Measurements from ENCODE around the gene FOXF1.

Gene FOXF1

GRCh38 chr16:86492961-86493629 is 17.2 kb upstream of the FOXF1 start:
- no peak for DNase-seq (ENCODE audit: low spot score)
- FAIRE-seq, result no peak

DNA sequence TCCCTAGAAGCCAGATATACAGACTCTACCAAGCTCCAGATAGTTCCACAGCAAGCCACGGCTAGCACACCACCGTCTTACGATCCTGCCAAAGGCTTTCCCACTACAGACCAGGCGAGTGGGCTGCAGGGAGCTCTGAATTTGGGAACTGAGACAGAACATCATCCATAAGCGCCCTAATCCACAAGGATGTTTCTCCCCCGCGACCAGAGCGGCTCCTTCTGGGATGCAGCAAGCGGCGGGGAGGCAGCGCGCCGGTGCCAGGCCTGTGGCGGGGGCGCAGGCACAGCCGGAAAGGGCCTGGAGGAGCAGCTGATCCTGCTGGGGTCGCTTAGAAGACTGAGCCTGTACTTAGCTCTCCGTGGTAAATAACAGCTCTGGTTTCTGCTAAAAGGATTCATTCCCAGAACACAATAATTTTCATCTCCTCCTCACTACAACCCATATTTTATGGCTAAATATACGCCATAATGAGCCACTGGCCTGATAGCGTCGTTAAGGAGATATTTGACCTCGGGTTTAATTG is 16.2 kb upstream of the FOXF1 start:
- DNase-seq (ENCODE audit: low spot score), result no peak
- no peak for FAIRE-seq

DNA sequence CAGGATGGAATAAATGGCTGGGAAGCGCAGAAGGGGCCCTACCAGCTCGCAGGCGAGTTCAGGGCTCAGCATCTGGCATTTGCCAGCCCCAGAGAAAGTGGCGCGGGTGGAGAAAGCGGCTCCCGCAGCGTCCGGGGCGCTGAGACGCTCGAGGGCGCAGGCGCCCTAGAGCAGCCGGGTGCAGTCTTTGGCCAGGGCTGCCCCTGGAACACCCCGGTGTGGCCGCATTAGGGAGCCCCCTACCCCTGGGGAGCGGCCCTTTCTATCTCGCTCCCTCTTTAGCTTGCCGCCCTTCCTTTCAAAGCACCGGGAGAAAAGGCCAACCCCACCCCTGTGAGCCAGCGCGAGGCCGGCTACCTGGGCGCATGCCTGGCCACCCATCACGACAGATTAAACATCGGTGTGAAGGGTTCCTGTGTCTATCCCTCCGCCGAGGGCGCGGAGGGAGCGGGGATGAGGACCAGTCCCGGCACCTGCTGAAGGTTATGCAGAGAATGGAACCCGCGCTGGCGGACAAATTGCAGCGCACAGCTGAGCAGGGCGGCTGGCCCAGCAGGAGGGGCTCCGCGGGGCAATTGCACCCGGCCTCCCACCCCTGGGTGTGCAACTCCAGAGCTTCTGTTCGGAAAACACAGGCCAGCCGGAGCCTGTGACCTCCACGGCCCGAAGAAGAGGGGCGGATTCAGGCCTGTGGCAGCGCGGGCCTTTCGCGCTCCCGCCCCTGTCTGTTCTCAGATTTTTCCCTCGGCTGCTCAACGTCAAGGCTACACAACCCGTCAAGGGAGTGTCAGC is 15.6 kb upstream of the FOXF1 start:
- no peak for FAIRE-seq
- no peak for DNase-seq (ENCODE audit: low spot score)

DNA sequence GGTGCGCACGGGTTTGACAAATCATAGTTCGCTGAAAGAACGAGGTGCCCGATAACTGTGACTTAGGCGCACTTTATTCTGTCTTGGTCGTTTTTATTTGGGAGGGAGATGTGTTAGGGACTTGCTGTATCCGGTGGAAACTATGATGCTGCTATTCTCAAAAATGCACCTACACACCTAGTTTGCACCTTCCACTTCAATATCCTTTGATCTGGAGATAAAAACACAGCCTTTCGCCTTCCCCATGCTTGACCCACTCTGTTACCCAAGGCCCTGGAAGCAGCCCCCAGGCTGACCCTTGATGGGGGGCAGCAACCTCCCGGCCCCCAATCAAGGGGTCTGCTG is 15.0 kb upstream of the FOXF1 start:
- DNase-seq (ENCODE audit: low spot score), result no peak
- FAIRE-seq, result no peak

DNA sequence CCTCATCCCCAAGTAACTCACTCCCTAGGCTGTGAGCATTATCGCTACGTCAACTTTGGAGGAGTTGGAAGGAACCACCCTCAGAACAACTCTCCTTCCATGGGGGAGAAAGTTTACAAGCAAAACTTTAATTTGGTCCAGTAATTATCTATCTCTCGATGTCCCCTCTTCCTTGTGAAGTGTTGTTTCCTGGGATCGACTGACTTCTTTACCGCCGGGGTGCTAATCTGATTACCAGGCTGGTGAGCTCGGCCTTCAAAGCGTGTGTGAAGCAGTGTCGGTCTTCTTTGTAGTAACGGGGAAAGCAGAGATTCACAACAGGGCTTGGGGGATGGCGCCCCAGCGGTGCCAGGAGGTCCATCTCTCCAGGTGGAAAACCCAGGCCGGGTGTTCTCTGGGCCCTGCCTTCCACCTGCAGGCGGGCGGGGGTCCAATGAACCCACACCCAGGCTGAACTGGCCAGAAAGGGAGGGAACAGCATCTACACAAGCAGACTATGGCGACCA is 14.5 kb upstream of the FOXF1 start:
- FAIRE-seq, result no peak
- no peak for DNase-seq (ENCODE audit: low spot score)

- DNase-seq (ENCODE audit: low spot score) (no peak), FAIRE-seq (no peak)
These were observed 13.9 kb upstream of the FOXF1 start for GRCh38 chr16:86496262-86496928.

DNA sequence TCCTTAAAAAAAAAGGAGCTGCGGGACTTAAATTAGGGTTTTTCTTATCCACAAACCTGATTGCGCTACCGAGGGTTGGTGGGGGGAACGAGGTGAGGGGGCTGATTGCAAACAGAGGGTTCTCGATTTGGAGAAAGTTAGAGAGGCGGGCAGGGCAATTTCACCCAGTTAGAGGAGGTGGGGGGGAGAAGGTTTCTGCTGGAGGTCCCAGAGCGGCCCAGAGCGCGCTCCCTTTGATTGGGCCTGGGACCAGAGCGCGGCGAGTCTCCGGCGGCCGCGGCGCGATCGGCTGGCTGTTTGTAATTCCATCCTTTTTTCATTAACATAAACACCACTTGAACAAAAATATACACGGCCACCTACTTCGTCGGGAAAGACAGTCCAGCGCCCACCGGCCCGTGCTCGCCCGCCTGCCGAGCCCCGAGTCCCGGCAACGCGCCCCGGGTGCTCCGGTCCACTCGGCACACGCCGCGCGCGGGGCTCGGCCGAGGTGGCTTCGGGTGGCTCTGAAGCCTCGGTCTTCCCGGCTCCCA is 13.3 kb upstream of the FOXF1 start:
- DNase-seq (ENCODE audit: low spot score), result no peak
- FAIRE-seq, result no peak

- DNase-seq (ENCODE audit: low spot score) (no peak), FAIRE-seq (no peak)
These were observed 12.7 kb upstream of the FOXF1 start for GRCh38 chr16:86497551-86498021.

- no peak for FAIRE-seq
- no peak for DNase-seq (ENCODE audit: low spot score)
These were observed 12.1 kb upstream of the FOXF1 start for GRCh38 chr16:86498155-86498670.

DNA sequence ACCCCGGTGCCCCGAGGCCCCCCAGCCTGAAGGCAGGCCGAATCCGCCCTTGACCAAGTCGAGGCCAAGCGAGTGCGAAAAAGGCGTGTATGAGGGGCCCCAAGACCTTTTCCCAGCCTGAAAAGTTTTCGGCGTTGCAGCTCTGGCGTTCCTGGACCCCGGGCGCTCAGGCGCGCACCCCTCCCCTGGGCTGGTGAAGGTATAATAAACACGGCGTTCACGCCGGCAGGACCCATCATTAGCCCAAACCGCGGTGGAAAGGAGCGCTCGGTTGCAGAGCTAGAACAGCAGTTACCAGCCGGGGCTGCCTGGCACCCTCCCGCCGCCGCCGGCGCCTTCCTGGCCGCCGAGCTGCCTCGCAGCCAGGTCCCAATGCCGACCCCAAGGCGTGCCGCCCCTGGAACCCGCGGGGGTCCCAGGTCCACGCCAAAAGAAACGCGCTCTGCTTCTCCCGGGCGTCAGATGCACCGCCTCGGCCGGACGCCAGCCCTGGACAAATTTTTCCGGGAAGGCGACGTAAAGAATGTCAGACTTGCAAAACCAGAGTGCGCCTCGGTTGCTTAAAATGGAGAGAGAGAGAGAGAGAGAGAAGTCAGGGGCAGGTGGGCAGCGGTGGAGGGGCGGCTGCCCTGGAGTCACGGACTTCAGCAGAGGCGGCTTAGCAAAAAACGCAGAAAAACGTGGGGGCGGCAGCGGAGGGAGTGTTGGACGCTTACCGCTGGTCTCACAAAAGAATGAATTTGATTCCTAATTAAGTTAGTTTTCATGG is 11.5 kb upstream of the FOXF1 start:
- DNase-seq (ENCODE audit: low spot score), result no peak
- no peak for FAIRE-seq

GRCh38 chr16:86499440-86499786 is 10.9 kb upstream of the FOXF1 start:
- no peak for DNase-seq (ENCODE audit: low spot score)
- FAIRE-seq, result no peak

DNA sequence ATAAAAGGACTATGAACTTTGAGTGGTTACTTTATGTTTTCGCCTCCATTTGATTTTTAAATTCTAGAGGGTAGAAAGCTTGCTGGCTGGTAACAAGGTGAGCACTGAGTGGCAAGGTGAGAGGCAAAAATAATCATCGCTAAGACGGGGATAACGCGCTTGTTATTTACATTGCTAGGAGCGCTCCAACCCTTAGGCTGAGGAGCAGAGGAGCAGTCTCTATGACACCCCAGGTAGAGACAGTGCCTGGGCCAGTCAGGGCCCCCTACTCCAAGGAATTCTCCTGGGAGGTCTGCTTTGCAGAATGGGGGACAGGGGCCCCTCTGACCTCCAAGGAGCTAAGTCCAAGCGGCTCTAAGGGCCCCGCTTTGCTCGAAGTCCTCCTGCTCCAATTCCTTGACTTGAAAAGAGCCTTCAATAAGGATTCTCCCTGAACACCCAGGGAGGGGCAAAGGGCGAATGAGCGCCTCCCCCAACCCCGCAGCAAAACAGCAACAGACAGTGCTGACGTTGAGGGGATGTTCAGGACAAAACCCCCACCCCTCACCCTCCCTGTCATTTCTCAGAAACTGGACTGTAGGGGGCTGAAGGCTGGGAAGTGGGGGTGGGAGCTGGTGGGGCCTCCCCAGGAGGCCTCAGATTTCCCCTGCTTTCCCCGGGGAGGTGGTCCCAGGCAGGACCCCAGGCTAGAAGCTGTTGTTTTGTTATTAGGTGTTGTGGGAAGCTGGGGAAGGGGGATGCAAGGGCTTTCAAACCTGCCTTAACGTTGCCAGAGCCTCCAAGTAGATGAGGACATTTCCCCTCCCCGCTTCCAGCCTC is 10.2 kb upstream of the FOXF1 start:
- DNase-seq (ENCODE audit: low spot score), result no peak
- FAIRE-seq, result no peak

DNA sequence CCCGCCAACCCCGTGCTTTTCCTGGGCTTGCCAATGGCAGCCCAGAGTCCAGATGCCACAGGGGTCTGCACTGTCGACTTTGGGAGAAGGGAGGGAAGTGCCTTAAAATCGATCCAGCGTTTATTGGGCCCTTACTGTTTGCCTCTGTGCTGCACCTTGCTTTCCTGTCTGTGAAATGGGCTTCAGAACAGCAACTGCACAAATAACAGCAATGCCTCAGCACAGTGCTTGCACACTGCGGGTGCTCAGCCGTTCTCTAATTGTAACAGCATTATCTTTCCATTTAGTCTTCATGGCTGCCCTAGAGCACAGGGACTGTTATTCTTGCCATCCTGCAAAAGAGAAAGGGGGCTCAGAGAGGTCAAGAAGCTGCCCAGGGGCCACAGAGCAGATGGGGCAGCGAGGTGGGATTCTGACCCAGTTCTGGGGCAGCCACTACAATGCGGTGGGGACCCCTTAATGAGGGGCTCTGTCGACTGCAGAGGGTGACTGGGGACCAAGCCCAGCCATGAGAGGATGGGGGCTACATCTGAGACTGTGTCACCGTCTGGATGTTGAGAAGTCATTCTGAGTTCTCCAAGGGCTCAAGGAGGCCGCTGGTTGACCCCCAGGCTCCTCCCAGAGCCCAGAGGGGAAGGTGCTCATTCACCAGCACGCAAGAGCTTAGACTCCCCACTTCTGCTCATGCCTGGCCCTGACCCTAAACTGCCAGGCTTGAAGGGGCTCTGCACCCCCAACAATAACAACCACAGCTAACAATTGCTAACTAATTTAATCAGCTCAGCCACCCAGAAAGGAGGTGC is 9.4 kb upstream of the FOXF1 start:
- FAIRE-seq, result no peak
- DNase-seq (ENCODE audit: low spot score), result no peak

- FAIRE-seq (no peak), DNase-seq (ENCODE audit: low spot score) (no peak)
These were observed 8.1 kb upstream of the FOXF1 start for GRCh38 chr16:86501989-86502855.

- FAIRE-seq (no peak), DNase-seq (ENCODE audit: low spot score) (no peak)
These were observed 7.2 kb upstream of the FOXF1 start for GRCh38 chr16:86502856-86503748.

DNA sequence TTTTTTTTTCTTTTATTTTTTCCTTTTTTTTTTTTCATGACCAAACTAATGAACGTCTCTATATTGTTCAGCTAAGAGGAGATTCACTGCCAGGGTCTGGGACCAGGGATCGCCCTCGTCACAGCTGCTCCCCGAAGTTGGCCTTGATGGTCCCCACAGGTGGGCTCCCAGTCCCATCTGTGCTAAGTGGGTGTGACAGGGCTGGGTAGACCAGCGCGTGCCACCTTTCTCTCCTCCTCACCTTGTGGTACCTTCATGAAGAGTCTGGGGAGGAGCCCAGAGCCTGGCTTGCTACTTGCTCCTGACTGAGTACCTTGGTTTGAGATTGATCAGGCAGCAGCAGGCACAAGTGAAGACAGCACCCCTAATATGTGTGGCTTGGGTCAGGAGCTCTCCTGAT is 6.5 kb upstream of the FOXF1 start:
- FAIRE-seq (no peak), DNase-seq (ENCODE audit: low spot score) (no peak)
